ENCODE results near the gene DGCR6.
"Not testable (repeated sequence)": the region's sequence is repeated elsewhere in the genome, so short reads cannot be mapped to it uniquely, and the experiment has no call there.

The DGCR6 gene
- 0.93 to 3.9 (median 2.9) reads per million in 4 donors for total RNA-seq

- no peak for DNase-seq
These were observed at the start of gene DGCR6 for GRCh38 chr22:18905540-18906409. DGCR6 (plus strand) TSS chr22:18906320; CDS start chr22:18906375, 55 bp downstream.

- DNase-seq, result not testable (repeated sequence)
These were observed 46.8 kb upstream of the DGCR6 start for GRCh38 chr22:18859314-18859713.

- peak; percentile 1 to 72 (median 41) for DNase-seq
These were observed 24.9 kb upstream of the DGCR6 start for GRCh38 chr22:18881260-18881659.

GRCh38 chr22:18884465-18884864 is 21.7 kb upstream of the DGCR6 start:
- not testable (repeated sequence) for DNase-seq

GRCh38 chr22:18888115-18888514 is 18.0 kb upstream of the DGCR6 start:
- no peak for DNase-seq

GRCh38 chr22:18890510-18891192 is 15.5 kb upstream of the DGCR6 start:
- DNase-seq, result not testable (repeated sequence)

- DNase-seq, result not testable (repeated sequence)
These were observed 12.3 kb upstream of the DGCR6 start for GRCh38 chr22:18893775-18894174.

GRCh38 chr22:18896037-18896657 is 10.0 kb upstream of the DGCR6 start:
- not testable (repeated sequence) for DNase-seq

GRCh38 chr22:18906410-18906745 is 258 bp downstream of the DGCR6 start:
- not testable (repeated sequence) for DNase-seq

GRCh38 chr22:18906896-18907295 is 776 bp downstream of the DGCR6 start:
- no peak for DNase-seq

GRCh38 chr22:18909556-18909955 is 3.4 kb downstream of the DGCR6 start:
- no peak for DNase-seq

- DNase-seq, result not testable (repeated sequence)
These were observed 5.4 kb downstream of the DGCR6 start for GRCh38 chr22:18911535-18911934.

- DNase-seq, result not testable (repeated sequence)
These were observed 6.3 kb downstream of the DGCR6 start for GRCh38 chr22:18912264-18912946.

- not testable (repeated sequence) for DNase-seq
These were observed 8.4 kb downstream of the DGCR6 start for GRCh38 chr22:18914558-18914957.

- not testable (repeated sequence) for DNase-seq
These were observed 9.4 kb downstream of the DGCR6 start for GRCh38 chr22:18915550-18915949.

GRCh38 chr22:18917818-18918217 is 11.7 kb downstream of the DGCR6 start:
- DNase-seq, result not testable (repeated sequence)

GRCh38 chr22:18920257-18920902 is 14.3 kb downstream of the DGCR6 start:
- not testable (repeated sequence) for DNase-seq

GRCh38 chr22:18925368-18926064 is 19.4 kb downstream of the DGCR6 start:
- no peak for DNase-seq

GRCh38 chr22:18927020-18927419 is 20.9 kb downstream of the DGCR6 start:
- DNase-seq, result no peak

- DNase-seq, result no peak
These were observed 21.5 kb downstream of the DGCR6 start for GRCh38 chr22:18927573-18927972.

GRCh38 chr22:18929459-18929858 is 23.3 kb downstream of the DGCR6 start:
- DNase-seq, result no peak

Data from T-helper 1 cell (primary cell).